SK-N-SH (cell line): ENCODE data around the gene KDM6B. TPM values are rescaled to one million over a fixed set of nuclear protein-coding genes. Genes with fewer than 3 reads are reported as not detected.

ENCODE experiments used
- CTCF ChIA-PET: fragments of 300-600, 350-600 bp; formaldehyde crosslinking; extraction: SDS; loops from one replicate; lab custom pipeline; 2021; lab: Yijun Ruan, JAX
- POLR2A ChIA-PET: fragments of 350-600 bp; sonication (Branson Sonifier 250); formaldehyde crosslinking; extraction: SDS; loops from one replicate; lab custom pipeline; 2020; ENCODE audit warnings: antibody characterized with exemption, inconsistent platforms; lab: Yijun Ruan, JAX
- DNase-seq: peaks from one replicate; pipeline ENCODE4 v3.0.0; 2012
- H2AFZ ChIP-seq: fragments of 200-600 bp; sonication (generic); 2 replicates; pipeline ENCODE4 v1.8.1; 2016; ENCODE audit warnings: antibody characterized with exemption, mild to moderate bottlenecking, low read depth
- H3F3A ChIP-seq: fragments of 200-600 bp; sonication (generic); replicated peaks from 2 replicates; pipeline ENCODE3; 2016; ENCODE audit warnings: antibody characterized with exemption, mild to moderate bottlenecking; ENCODE audit not compliant: insufficient read depth
- H3K27ac ChIP-seq, 2 experiments: fragments of 200-500 bp in 1 of 2; fragments of 200-600 bp in 1 of 2; sonication (Bioruptor generic) in 1 of 2; sonication (generic), shearing (Covaris generic) in 1 of 2; 2 replicates each; pipeline versions ENCODE4 v1.5.1 to v1.6.1; 2014 to 2016; ENCODE audit warnings: low read depth in 2 of 2, inconsistent platforms in 1 of 2, low read length in 1 of 2, mild to moderate bottlenecking in 1 of 2, mixed read lengths in 1 of 2
- H3K27me3 ChIP-seq: fragments of 200-600 bp; sonication (generic), shearing (Covaris generic); 2 replicates; pipeline ENCODE4 v1.6.1; 2016; ENCODE audit warnings: mixed run types; ENCODE audit not compliant: insufficient read depth
- H3K36me3 ChIP-seq, 2 experiments: fragments of 200-500 bp in 1 of 2; fragments of 200-600 bp in 1 of 2; sonication (Bioruptor generic) in 1 of 2; sonication (generic) in 1 of 2; replicated peaks in 1 of 2; 2 replicates each; pipeline versions ENCODE3 to v1.5.1; 2014 to 2016; ENCODE audit warnings: low read length in 1 of 2, mild to moderate bottlenecking in 1 of 2; ENCODE audit not compliant: insufficient read depth in 2 of 2, control insufficient read depth in 1 of 2
- H3K4me1 ChIP-seq, 2 experiments: fragments of 200-500 bp in 1 of 2; fragments of 200-600 bp in 1 of 2; sonication (Bioruptor generic) in 1 of 2; sonication (generic), shearing (Covaris generic) in 1 of 2; 2 replicates each; pipeline versions ENCODE4 v1.5.1 to v1.6.1; 2014 to 2016; ENCODE audit warnings: low read depth in 1 of 2, low read length in 1 of 2, mixed run types in 1 of 2; ENCODE audit not compliant: insufficient read depth in 2 of 2, control insufficient read depth in 1 of 2
- H3K4me2 ChIP-seq: fragments of 200-600 bp; sonication (generic), shearing (Covaris generic); 2 replicates; pipeline ENCODE4 v1.6.1; 2017; ENCODE audit warnings: mixed run types
- H3K4me3 ChIP-seq, 2 experiments: fragments of 200-500 bp in 1 of 2; fragments of 200-600 bp in 1 of 2; sonication (Bioruptor generic) in 1 of 2; sonication (generic), shearing (Covaris generic) in 1 of 2; 2 replicates each; pipeline versions ENCODE4 v1.5.1 to v1.8.1; 2014 to 2016; ENCODE audit warnings: low read depth in 2 of 2, inconsistent platforms in 1 of 2, low read length in 1 of 2, mild to moderate bottlenecking in 1 of 2, mixed read lengths in 1 of 2, moderate library complexity in 1 of 2
- H3K79me2 ChIP-seq: fragments of 200-600 bp; sonication (generic); 2 replicates; pipeline ENCODE4 v1.8.1; 2017; ENCODE audit warnings: mild to moderate bottlenecking; ENCODE audit not compliant: insufficient read depth
- H3K9ac ChIP-seq: fragments of 200-600 bp; sonication (generic); 2 replicates; pipeline ENCODE4 v1.6.1; 2017; ENCODE audit warnings: mixed run types
- H3K9me2 ChIP-seq: fragments of 200-600 bp; sonication (generic); 2 replicates; pipeline ENCODE4 v1.6.1; 2017; ENCODE audit warnings: mixed run types
- H3K9me3 ChIP-seq: fragments of 200-600 bp; sonication (generic); 2 replicates; pipeline ENCODE4 v1.6.1; 2017; ENCODE audit warnings: mixed run types, mild to moderate bottlenecking, moderate library complexity
- H4K20me1 ChIP-seq: fragments of 200-600 bp; sonication (generic); 2 replicates; pipeline ENCODE4 v1.6.1; 2017; ENCODE audit warnings: mild to moderate bottlenecking, mixed run types; ENCODE audit not compliant: insufficient read depth
- CTCF ChIP-seq: fragments of 200-600 bp; sonication (generic); IDR thresholded peaks from 2 replicates; pipeline ENCODE4 v1.6.1; 2017; ENCODE audit warnings: antibody characterized with exemption, mild to moderate bottlenecking, moderate library complexity
- ELF1 ChIP-seq: IDR thresholded peaks from 2 replicates; pipeline ENCODE4 v1.4.0; 2012
- EZH2phosphoT487 ChIP-seq: fragments of 200-600 bp; sonication (generic); IDR thresholded peaks from 2 replicates; pipeline ENCODE4 v1.6.1; 2017; ENCODE audit warnings: low read depth, mixed run types, mild to moderate bottlenecking, antibody characterized with exemption, moderate library complexity, borderline replicate concordance
- FOXJ3 ChIP-seq: sonication (generic); formaldehyde crosslinking; IDR thresholded peaks from 2 replicates; pipeline ENCODE4 v1.5.1; 2020; ENCODE audit warnings: mild to moderate bottlenecking, missing genetic modification reagents
- GABPA ChIP-seq: IDR thresholded peaks from 2 replicates; pipeline ENCODE4 v1.4.0; 2012; ENCODE audit warnings: low read depth, mild to moderate bottlenecking
- GATA2 ChIP-seq: sonication (generic); formaldehyde crosslinking; IDR thresholded peaks from 2 replicates; pipeline ENCODE4 v1.5.0; 2020; ENCODE audit warnings: mild to moderate bottlenecking, missing genetic modification reagents
- IRF3 ChIP-seq: fragments of 150-350 bp; IDR thresholded peaks from 2 replicates; pipeline ENCODE4 v1.6.1; 2016; ENCODE audit warnings: mild to moderate bottlenecking, low read depth, low read length
- JUND ChIP-seq: IDR thresholded peaks from 2 replicates; pipeline ENCODE4 v1.4.0; 2012
- MAX ChIP-seq: IDR thresholded peaks from 2 replicates; pipeline ENCODE4 v1.4.0; 2012; ENCODE audit warnings: low read depth
- NRF1 ChIP-seq: IDR thresholded peaks from 2 replicates; pipeline ENCODE4 v1.6.1; 2012; ENCODE audit warnings: low read depth, mild to moderate bottlenecking, low read length
- PBX3 ChIP-seq: IDR thresholded peaks from 2 replicates; pipeline ENCODE4; 2012
- RCOR1 ChIP-seq: fragments of 150-350 bp; IDR thresholded peaks from 2 replicates; pipeline ENCODE4 v1.6.1; 2017; ENCODE audit warnings: antibody characterized with exemption, low read length
- RFX5 ChIP-seq: IDR thresholded peaks from 2 replicates; pipeline ENCODE4 v1.6.1; 2012; ENCODE audit warnings: mild to moderate bottlenecking, improper control_type of control experiment, low read length
- SIN3A ChIP-seq: IDR thresholded peaks from 2 replicates; pipeline ENCODE4 v1.6.1; 2012; ENCODE audit warnings: low read depth, mild to moderate bottlenecking, low read length, moderate library complexity, borderline replicate concordance
- TAF1 ChIP-seq: IDR thresholded peaks from 2 replicates; pipeline ENCODE4 v1.6.1; 2012; ENCODE audit warnings: low read depth, mild to moderate bottlenecking, low read length, moderate library complexity, borderline replicate concordance
- TCF12 ChIP-seq: IDR thresholded peaks from 2 replicates; pipeline ENCODE4 v1.4.0; 2012
- ZBTB33 ChIP-seq: IDR thresholded peaks from 2 replicates; pipeline ENCODE4 v1.4.0; 2012; ENCODE audit warnings: low read depth, borderline replicate concordance
- WGBS: methylation state at CpG from one replicate; pipeline ENCODE4 v1.1.6; 2017; ENCODE audit warnings: low lambda C conversion rate; 5-methylcytosine and 5-hydroxymethylcytosine counted together
- polyA plus RNA-seq, 3 experiments: library from polyadenylated mRNA; depleted of rRNA; stranded (reverse); fragments of >200 nt; gene quantifications; 2 replicates each; pipeline ENCODE4 v1.2.3, GENCODE V29; 2012

KDM6B gene
- polyA plus RNA-seq, 1 of the 3 experiments (the other 2 are of a cell fraction), result 2.6 TPM

- no peaks in the 10 kb centered on the region for H3F3A ChIP-seq
- WGBS, result 90% methylated on average over 5 of the region's 5 CpGs
Observed at GRCh38 chr17:7790150-7790549, 43.9 kb upstream of the KDM6B start.

GRCh38 chr17:7792611-7793010 is 41.4 kb upstream of the KDM6B start:
- Histone ChIP-seq H3K4me2 (no peak overlapping the region), H4K20me1 (no peaks in the 10 kb centered on the region), H3F3A (no peaks in the 10 kb centered on the region), H3K9ac (no peak overlapping the region), H3K27me3 (no peaks in the 10 kb centered on the region), H3K9me3 (no peaks in the 10 kb centered on the region), H3K4me1 (no peaks in the 10 kb centered on the region), H3K9me2 (no peaks in the 10 kb centered on the region), H3K79me2 (no peaks in the 10 kb centered on the region), H2AFZ (no peak overlapping the region), H3K36me3 (no peaks in the 10 kb centered on the region), H3K27ac (no peak overlapping the region), H3K4me3 (no peak overlapping the region)
- DNase-seq, result no peak
- ChIA-PET POLR2A (no interaction called here), CTCF (no interaction called here)
- WGBS, result 83% methylated on average over 17 of the region's 17 CpGs
- TF ChIP-seq PBX3, result no peak
- no peak for TF ChIP-seq JUND
- no peak for TF ChIP-seq FOXJ3 (CRISPR knock-in tag)
- no peak for TF ChIP-seq NRF1
- TF ChIP-seq SIN3A, result no peak
- no peak for TF ChIP-seq RFX5
- TF ChIP-seq TAF1, result no peak
- no peak for TF ChIP-seq IRF3
- TF ChIP-seq EZH2phosphoT487, result no peak
- TF ChIP-seq ELF1, result no peak
- TF ChIP-seq TCF12, result no peak
- TF ChIP-seq GABPA, result no peak
- no peak for TF ChIP-seq RCOR1
- TF ChIP-seq ZBTB33, result no peak

More at GRCh38 chr17:7790150-7790549, 43.9 kb upstream of the KDM6B start:
- no peak overlapping the region for H3K4me2 ChIP-seq
- TF ChIP-seq RCOR1 (no peak), MAX (no peak), GATA2 (CRISPR knock-in tag) (no peak), CTCF (no peak)
- TF ChIP-seq, all 33 proteins: peak for 0
- ChIA-PET POLR2A (no interaction called here), CTCF (interaction anchor here (1.0 kb wide), 1 partner anchor 11 kb away, joined by 5 read pairs; no protein-coding TSS in a partner anchor)
- Histone ChIP-seq H3K4me1 (no peaks in the 10 kb centered on the region), H3K27me3 (no peaks in the 10 kb centered on the region), H3K9ac (no peak overlapping the region), H3K27ac (no peak overlapping the region), H3K4me3 (no peak overlapping the region), H3K9me3 (no peaks in the 10 kb centered on the region), H3K36me3 (no peaks in the 10 kb centered on the region), H3K9me2 (no peaks in the 10 kb centered on the region), H3K79me2 (no peaks in the 10 kb centered on the region), H2AFZ (no peak overlapping the region), H4K20me1 (no peaks in the 10 kb centered on the region)
- no peak for DNase-seq
